ENCODE data around the gene DSG3.

Gene DSG3

DNA sequence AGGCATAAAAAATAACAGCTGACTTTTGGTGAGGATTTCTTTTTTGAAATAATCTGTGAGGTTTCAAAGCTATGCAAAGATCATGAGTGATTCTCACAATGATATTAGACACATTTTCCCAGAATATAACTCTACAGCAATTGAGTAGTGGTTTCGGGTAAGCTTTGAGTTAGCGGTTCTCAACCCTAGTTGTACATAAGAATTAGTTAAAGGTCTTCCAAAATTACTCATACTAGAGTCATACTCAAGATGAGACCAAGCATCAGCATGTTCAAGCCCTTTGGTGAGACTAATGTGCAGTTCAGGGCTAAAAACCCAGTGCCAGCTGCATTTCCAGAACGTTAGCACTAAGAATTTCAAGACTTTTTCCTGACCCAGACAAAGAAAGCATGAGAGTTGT is 39.9 kb upstream of the DSG3 start:
- TF ChIP-seq CTCF (IDR thresholded peaks at IDR 0.05; ENCODE audit: control insufficient read depth, extremely low read depth, insufficient read depth): no peak
- no peak overlapping the region for H3K4me3 ChIP-seq (ENCODE audit: low read depth, low read length)
- DNase-seq (ENCODE audit: low read depth): no peak

DNA sequence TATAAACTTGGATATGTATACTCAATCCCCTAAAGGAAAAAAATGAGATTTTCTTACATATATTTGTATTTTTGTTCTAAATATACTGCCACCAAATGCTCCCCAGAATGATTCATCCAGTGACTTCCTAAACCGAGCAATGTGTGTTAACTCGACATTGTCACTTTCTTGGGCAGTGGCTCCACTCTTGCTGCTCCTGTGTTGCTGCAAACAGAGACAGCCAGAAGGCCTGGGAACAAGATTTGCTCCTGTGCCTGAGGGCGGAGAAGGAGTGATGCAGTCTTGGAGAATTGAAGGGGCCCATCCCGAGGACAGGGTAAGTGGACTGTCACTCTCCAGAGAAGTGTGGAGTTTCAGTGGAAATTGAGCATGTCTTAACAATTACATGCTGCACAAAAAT is 38.3 kb upstream of the DSG3 start:
- H3K4me3 ChIP-seq (ENCODE audit: low read depth, low read length): no peak overlapping the region
- TF ChIP-seq CTCF (IDR thresholded peaks at IDR 0.05; ENCODE audit: control insufficient read depth, extremely low read depth, insufficient read depth): no peak

GRCh38 chr18:31410716-31411483 is 36.6 kb upstream of the DSG3 start:
- H3K4me3 ChIP-seq (ENCODE audit: low read depth, low read length): no peak overlapping the region
- DNase-seq (ENCODE audit: low read depth): no peak
- no peak for TF ChIP-seq CTCF (IDR thresholded peaks at IDR 0.05; ENCODE audit: control insufficient read depth, extremely low read depth, insufficient read depth)

More for the DNA sequence above, 38.3 kb upstream of the DSG3 start:
- DNase-seq (ENCODE audit: low read depth): no peak

DNA sequence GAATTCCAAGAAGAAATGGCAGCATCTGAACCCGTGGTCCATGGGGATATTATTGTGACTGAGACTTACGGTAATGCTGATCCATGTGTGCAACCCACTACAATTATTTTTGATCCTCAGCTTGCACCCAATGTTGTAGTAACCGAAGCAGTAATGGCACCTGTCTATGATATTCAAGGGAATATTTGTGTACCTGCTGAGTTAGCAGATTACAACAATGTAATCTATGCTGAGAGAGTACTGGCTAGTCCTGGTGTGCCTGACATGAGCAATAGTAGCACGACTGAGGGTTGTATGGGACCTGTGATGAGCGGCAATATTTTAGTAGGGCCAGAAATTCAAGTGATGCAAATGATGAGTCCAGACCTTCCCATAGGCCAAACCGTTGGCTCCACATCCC is 34.4 kb upstream of the DSG3 start:
- no peak for DNase-seq (ENCODE audit: low read depth)
- TF ChIP-seq CTCF (IDR thresholded peaks at IDR 0.05; ENCODE audit: control insufficient read depth, extremely low read depth, insufficient read depth): no peak
- no peak overlapping the region for H3K4me3 ChIP-seq (ENCODE audit: low read depth, low read length)

DNA sequence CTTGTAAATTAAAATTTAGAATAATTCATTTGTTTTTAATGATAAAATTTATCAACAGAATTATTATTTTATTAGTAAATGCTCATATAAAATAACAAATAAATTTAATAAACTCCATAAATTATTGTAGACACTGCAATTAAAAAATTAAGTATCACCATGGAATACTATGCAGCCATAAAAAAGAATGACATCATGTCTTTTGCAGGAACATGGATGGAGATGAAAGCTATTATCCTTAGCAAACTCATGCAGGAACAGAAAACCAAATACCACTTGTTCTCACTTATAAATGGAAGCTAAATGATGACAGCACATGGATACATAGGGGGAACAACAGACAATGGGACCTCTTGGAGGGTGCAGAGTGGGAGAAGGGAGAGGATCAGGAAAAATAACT is 29.7 kb upstream of the DSG3 start:
- TF ChIP-seq CTCF (IDR thresholded peaks at IDR 0.05; ENCODE audit: control insufficient read depth, extremely low read depth, insufficient read depth): no peak
- no peak for DNase-seq (ENCODE audit: low read depth)

DNA sequence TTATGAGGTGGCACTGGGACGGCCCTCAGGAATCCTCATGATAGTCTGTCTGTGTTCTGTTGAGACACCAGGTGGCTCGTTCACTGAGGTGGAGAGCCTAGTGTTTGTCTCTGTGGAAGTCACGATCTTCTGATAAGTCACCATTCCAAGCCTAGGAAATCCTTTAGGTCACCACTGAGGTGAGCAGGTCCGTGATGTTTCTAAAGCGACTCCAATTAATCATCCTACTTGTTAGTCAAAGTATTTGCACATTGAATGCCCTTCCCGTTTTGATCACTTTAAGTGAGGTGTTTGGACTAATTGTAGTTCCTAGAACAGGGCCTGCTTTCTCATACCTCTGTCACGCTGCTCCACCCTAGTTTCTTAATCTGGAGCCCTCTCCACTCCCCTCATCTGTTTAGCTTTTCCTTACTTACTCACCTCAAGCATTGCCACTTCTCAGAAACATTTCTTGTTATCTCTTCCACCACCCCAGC is 28.0 kb upstream of the DSG3 start:
- no peak for DNase-seq (ENCODE audit: low read depth)
- H3K4me3 ChIP-seq (ENCODE audit: low read depth, low read length): no peak overlapping the region
- no peak for TF ChIP-seq CTCF (IDR thresholded peaks at IDR 0.05; ENCODE audit: control insufficient read depth, extremely low read depth, insufficient read depth)

More for the DNA sequence above, 29.7 kb upstream of the DSG3 start:
- H3K4me3 ChIP-seq (ENCODE audit: low read depth, low read length): no peak overlapping the region

DNA sequence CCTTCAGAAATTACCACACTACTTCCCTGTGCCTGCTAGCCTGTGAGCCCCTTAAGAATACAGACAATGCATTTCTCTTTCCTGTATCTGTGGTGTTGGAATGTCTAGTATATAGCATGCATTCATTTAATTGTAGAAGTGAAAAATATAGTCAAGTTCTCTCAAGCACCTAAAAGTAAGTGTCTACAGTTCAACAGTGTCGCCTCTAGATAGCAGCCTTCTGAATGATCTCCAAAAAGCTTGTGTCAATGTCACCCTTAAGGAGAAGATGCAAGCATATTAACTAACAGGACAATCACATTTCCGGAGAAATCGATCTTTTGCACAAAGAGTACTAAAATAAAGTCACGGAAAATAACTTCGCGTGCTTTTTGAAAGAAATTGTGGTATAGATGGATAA is 27.5 kb upstream of the DSG3 start:
- DNase-seq (ENCODE audit: low read depth): no peak
- no peak overlapping the region for H3K4me3 ChIP-seq (ENCODE audit: low read depth, low read length)
- peak; percentile 25; the same call in 1 of the 2 replicates for TF ChIP-seq CTCF (IDR thresholded peaks at IDR 0.05; ENCODE audit: control insufficient read depth, extremely low read depth, insufficient read depth)
